Panc1 (cell line): ENCODE results near the gene ACE2.

ENCODE experiments used
- POLR2AphosphoS5 ChIP-seq: IDR thresholded peaks from 2 replicates; pipeline ENCODE4 v1.6.1; 2012; ENCODE audit warnings: mild to moderate bottlenecking, low read depth, low read length, moderate library complexity
- TF ChIP-seq, protein P1 (sequence below): fragments of 450-650 bp; IDR thresholded peaks from 2 replicates; pipeline ENCODE4 v1.5.1; 2017; ENCODE audit warnings: mild to moderate bottlenecking
- TF ChIP-seq, protein P2 (sequence below), 2 experiments: IDR thresholded peaks; 2 replicates each; pipeline ENCODE4 v1.6.1; 2011 to 2012; ENCODE audit warnings: low read depth in 2 of 2, control low read depth in 1 of 2, low read length in 1 of 2, mild to moderate bottlenecking in 1 of 2, moderate library complexity in 1 of 2; ENCODE audit not compliant: insufficient read depth in 1 of 2

DNA sequence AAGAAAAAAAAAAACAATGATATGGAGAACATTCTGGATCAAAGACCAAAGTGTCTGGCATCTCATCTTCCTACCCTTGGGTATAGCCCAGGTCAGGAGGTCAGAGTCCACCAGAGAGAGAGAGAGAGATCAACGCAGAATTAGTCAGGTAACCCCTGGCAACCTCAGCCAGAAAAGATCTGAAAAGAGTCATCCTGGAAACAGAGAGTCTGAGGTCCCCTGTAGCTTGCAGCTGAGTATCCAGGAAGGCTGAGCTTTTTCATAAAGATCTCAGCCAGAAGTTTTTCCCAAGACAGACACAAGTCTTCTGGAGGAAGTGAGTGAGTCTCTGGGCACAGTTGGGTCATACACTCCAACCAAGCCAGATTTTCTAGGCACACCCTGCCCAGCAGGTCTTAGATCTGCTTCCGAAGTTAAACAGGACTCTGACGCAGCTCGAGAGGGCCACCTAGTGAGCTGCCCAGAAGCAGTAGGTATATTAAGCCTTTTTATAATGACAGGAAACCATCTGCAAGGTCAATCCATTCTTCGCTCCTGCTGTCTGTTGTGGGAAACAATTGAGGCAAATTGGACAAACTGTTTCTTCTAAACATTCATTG lies 35.7 kb downstream of the ACE2 start:
- TF ChIP-seq, protein P1, sequence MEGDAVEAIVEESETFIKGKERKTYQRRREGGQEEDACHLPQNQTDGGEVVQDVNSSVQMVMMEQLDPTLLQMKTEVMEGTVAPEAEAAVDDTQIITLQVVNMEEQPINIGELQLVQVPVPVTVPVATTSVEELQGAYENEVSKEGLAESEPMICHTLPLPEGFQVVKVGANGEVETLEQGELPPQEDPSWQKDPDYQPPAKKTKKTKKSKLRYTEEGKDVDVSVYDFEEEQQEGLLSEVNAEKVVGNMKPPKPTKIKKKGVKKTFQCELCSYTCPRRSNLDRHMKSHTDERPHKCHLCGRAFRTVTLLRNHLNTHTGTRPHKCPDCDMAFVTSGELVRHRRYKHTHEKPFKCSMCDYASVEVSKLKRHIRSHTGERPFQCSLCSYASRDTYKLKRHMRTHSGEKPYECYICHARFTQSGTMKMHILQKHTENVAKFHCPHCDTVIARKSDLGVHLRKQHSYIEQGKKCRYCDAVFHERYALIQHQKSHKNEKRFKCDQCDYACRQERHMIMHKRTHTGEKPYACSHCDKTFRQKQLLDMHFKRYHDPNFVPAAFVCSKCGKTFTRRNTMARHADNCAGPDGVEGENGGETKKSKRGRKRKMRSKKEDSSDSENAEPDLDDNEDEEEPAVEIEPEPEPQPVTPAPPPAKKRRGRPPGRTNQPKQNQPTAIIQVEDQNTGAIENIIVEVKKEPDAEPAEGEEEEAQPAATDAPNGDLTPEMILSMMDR, result peak; percentile 69
- TF ChIP-seq, protein P2, sequence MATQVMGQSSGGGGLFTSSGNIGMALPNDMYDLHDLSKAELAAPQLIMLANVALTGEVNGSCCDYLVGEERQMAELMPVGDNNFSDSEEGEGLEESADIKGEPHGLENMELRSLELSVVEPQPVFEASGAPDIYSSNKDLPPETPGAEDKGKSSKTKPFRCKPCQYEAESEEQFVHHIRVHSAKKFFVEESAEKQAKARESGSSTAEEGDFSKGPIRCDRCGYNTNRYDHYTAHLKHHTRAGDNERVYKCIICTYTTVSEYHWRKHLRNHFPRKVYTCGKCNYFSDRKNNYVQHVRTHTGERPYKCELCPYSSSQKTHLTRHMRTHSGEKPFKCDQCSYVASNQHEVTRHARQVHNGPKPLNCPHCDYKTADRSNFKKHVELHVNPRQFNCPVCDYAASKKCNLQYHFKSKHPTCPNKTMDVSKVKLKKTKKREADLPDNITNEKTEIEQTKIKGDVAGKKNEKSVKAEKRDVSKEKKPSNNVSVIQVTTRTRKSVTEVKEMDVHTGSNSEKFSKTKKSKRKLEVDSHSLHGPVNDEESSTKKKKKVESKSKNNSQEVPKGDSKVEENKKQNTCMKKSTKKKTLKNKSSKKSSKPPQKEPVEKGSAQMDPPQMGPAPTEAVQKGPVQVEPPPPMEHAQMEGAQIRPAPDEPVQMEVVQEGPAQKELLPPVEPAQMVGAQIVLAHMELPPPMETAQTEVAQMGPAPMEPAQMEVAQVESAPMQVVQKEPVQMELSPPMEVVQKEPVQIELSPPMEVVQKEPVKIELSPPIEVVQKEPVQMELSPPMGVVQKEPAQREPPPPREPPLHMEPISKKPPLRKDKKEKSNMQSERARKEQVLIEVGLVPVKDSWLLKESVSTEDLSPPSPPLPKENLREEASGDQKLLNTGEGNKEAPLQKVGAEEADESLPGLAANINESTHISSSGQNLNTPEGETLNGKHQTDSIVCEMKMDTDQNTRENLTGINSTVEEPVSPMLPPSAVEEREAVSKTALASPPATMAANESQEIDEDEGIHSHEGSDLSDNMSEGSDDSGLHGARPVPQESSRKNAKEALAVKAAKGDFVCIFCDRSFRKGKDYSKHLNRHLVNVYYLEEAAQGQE (IDR thresholded peaks at IDR 0.05; ENCODE audit: insufficient read depth in 1 of 2, low read depth in 2 of 2, low read length in 1 of 2), result no peak
- TF ChIP-seq POLR2AphosphoS5, result no peak
